ENCODE data around the gene RBBP8. TPM values are rescaled to one million over a fixed set of nuclear protein-coding genes. Genes with fewer than 3 reads are reported as not detected.
A peak's percentile ranks its signal among the peaks of the same experiment; 100 is the strongest.

The RBBP8 gene
- total RNA-seq, 2 donors from 2014 or later = 30.9 to 32.6 TPM

- intact Hi-C loops (cut with DNase I) = no loop called here
- no peaks in the 10 kb centered on the region for H3K9me3 ChIP-seq
- H3K27ac ChIP-seq = no peak overlapping the region
- no peaks in the 10 kb centered on the region for H3K27me3 ChIP-seq
- no peak for DNase-seq
- H3K36me3 ChIP-seq (replicated peaks in 1 of 2; ENCODE audit: insufficient read depth in 1 of 2, low read depth in 2 of 2) = no peaks in the 10 kb centered on the region
- 86 to 90% methylated on average over 3 of the region's 3 CpGs for WGBS, 2 donors
- peaks cover 11% of the 10 kb centered on the region for H3K4me1 ChIP-seq
- TF ChIP-seq POLR2A (IDR thresholded peaks at IDR 0.05) (no peak), CTCF (IDR thresholded peaks at IDR 0.05) (no peak)
- no peak for ATAC-seq
- no peak overlapping the region for H3K4me3 ChIP-seq
Observed at GRCh38 chr18:22971038-22971437, 37.9 kb downstream of the RBBP8 start.

GRCh38 chr18:22974001-22974400 lies 40.9 kb downstream of the RBBP8 start:
- Histone ChIP-seq H3K4me3 (no peak overlapping the region), H3K27ac (peak overlapping the region in 3 of 4 donors; percentile 45 to 66 (median 45)), H3K9me3 (no peaks in the 10 kb centered on the region), H3K27me3 (no peaks in the 10 kb centered on the region), H3K4me1 (peaks cover 20% of the 10 kb centered on the region), H3K36me3 (replicated peaks in 1 of 2; ENCODE audit: insufficient read depth in 1 of 2, low read depth in 2 of 2) (peaks cover 0 to 2% of the 10 kb centered on the region in 2 donors)
- ATAC-seq = no peak
- no peak for DNase-seq
- TF ChIP-seq CTCF (IDR thresholded peaks at IDR 0.05) = no peak
- TF ChIP-seq POLR2A (IDR thresholded peaks at IDR 0.05) = no peak
- intact Hi-C loops (cut with DNase I) = no loop called here

- Histone ChIP-seq H3K27me3 (no peaks in the 10 kb centered on the region), H3K4me3 (no peak overlapping the region), H3K9me3 (no peaks in the 10 kb centered on the region), H3K4me1 (peaks cover 20% of the 10 kb centered on the region), H3K36me3 (replicated peaks in 1 of 2; ENCODE audit: insufficient read depth in 1 of 2, low read depth in 2 of 2) (peaks cover 0 to 2% of the 10 kb centered on the region in 2 donors), H3K27ac (peak overlapping the region in 3 of 4 donors; percentile 45 to 66 (median 45))
- intact Hi-C loops (cut with DNase I) = no loop called here
- peak; percentile 78 for ATAC-seq
- no peak for DNase-seq
- TF ChIP-seq CTCF (IDR thresholded peaks at IDR 0.05) (peak in 3 of 7 experiments; percentile 8 to 15 (median 12)), POLR2A (IDR thresholded peaks at IDR 0.05) (no peak)
- WGBS, 2 donors = 58 to 65% methylated on average over 5 of the region's 5 CpGs
Observed at GRCh38 chr18:22974707-22975106, 41.6 kb downstream of the RBBP8 start.

GRCh38 chr18:22975508-22975907 lies 42.4 kb downstream of the RBBP8 start:
- Histone ChIP-seq H3K27me3 (no peaks in the 10 kb centered on the region), H3K27ac (peak overlapping the region in 1 of 4 donors; percentile 7), H3K36me3 (replicated peaks in 1 of 2; ENCODE audit: insufficient read depth in 1 of 2, low read depth in 2 of 2) (peaks cover 0 to 2% of the 10 kb centered on the region in 2 donors), H3K4me1 (peaks cover 20% of the 10 kb centered on the region), H3K4me3 (no peak overlapping the region), H3K9me3 (no peaks in the 10 kb centered on the region)
- ATAC-seq (no peak), DNase-seq (no peak)
- intact Hi-C loops (cut with DNase I) = no loop called here
- TF ChIP-seq CTCF (IDR thresholded peaks at IDR 0.05) (no peak), POLR2A (IDR thresholded peaks at IDR 0.05) (no peak)
- 61 to 62% methylated on average over 1 of the region's 1 CpG for WGBS, 2 donors
